K562 (cell line): ENCODE results near the gene GSK3B. TPM values are rescaled to one million over a fixed set of nuclear protein-coding genes. Genes with fewer than 3 reads are reported as not detected.

Source experiments
- ARHGAP35 ChIP-seq: fragments of 450-650 bp; IDR thresholded peaks from 2 replicates; pipeline ENCODE4 v1.6.1; 2018; ENCODE audit not compliant: partially characterized antibody
- BRD9 ChIP-seq: fragments of 450-650 bp; IDR thresholded peaks from 2 replicates; pipeline ENCODE4 v1.6.1; 2018; ENCODE audit warnings: low read depth; ENCODE audit not compliant: partially characterized antibody
- C11orf30 ChIP-seq: fragments of 450-650 bp; IDR thresholded peaks from 2 replicates; pipeline ENCODE4 v1.6.1; 2016; ENCODE audit warnings: low read depth, mild to moderate bottlenecking
- COPS2 ChIP-seq: fragments of 450-650 bp; conservative IDR thresholded peaks from 2 replicates; pipeline ENCODE4 v1.6.1; 2016; ENCODE audit warnings: mild to moderate bottlenecking, moderate library complexity
- E4F1 ChIP-seq: fragments of 250-450 bp; sonication (Bioruptor Pico); IDR thresholded peaks from 2 replicates; pipeline ENCODE4 v1.5.0; 2021; ENCODE audit warnings: mild to moderate bottlenecking, borderline replicate concordance
- FOXK1 ChIP-seq: sonication (generic); formaldehyde crosslinking; IDR thresholded peaks from 2 replicates; pipeline ENCODE4 v1.8.0; 2022; ENCODE audit warnings: missing genetic modification reagents, mild to moderate bottlenecking, borderline replicate concordance
- FOXP1 ChIP-seq: sonication (generic); formaldehyde crosslinking; IDR thresholded peaks from 2 replicates; pipeline ENCODE4 v1.8.0; 2022; ENCODE audit warnings: mild to moderate bottlenecking, missing genetic modification reagents
- GATAD2A ChIP-seq: fragments of 450-650 bp; IDR thresholded peaks from 2 replicates; pipeline ENCODE4 v1.6.1; 2017
- LARP7 ChIP-seq: fragments of 450-650 bp; IDR thresholded peaks from 2 replicates; pipeline ENCODE4 v1.6.1; 2016
- MAZ ChIP-seq, 2 experiments: fragments of 450-650 bp in 1 of 2; sonication (generic) in 1 of 2; formaldehyde crosslinking; IDR thresholded peaks in 1 of 2; conservative IDR thresholded peaks in 1 of 2; 2 replicates each; pipeline versions ENCODE4 v1.4.0 to v1.5.0; 2020; ENCODE audit warnings: mild to moderate bottlenecking in 1 of 2, missing genetic modification reagents in 1 of 2
- MBD2 ChIP-seq: sonication (generic); IDR thresholded peaks from 2 replicates; pipeline ENCODE4 v1.6.1; 2016; ENCODE audit warnings: low read depth, borderline replicate concordance
- NR2C1 ChIP-seq, 2 experiments: fragments of 450-650 bp; IDR thresholded peaks; 2 replicates each; pipeline ENCODE4 v1.6.1; 2017; ENCODE audit warnings: mild to moderate bottlenecking in 2 of 2, antibody characterized with exemption in 1 of 2, inconsistent platforms in 1 of 2, missing compliant biosample characterization in 1 of 2, missing genetic modification characterization in 1 of 2
- PHTF2 ChIP-seq: fragments of 250-450 bp; sonication (Bioruptor Pico); IDR thresholded peaks from 2 replicates; pipeline ENCODE4 v1.5.0; 2021; ENCODE audit warnings: mild to moderate bottlenecking
- POLR2AphosphoS2 ChIP-seq: IDR thresholded peaks from 2 replicates; pipeline ENCODE4 v1.6.1; 2012; ENCODE audit warnings: low read length, improper control_type of control experiment
- TAF9B ChIP-seq: fragments of 450-650 bp; IDR thresholded peaks from 2 replicates; pipeline ENCODE4 v1.6.1; 2018; ENCODE audit warnings: mild to moderate bottlenecking; ENCODE audit not compliant: partially characterized antibody
- TBP ChIP-seq: optimal IDR thresholded peaks from 2 replicates; pipeline ENCODE3; 2011; ENCODE audit warnings: low read depth, low read length, improper control_type of control experiment
- ZBTB49 ChIP-seq: sonication (generic); formaldehyde crosslinking; IDR thresholded peaks from 2 replicates; pipeline ENCODE4 v1.8.0; 2022; ENCODE audit warnings: missing genetic modification reagents, mild to moderate bottlenecking, borderline replicate concordance
- ZKSCAN1 ChIP-seq: fragments of 150-350 bp; IDR thresholded peaks from 2 replicates; pipeline ENCODE4 v1.6.1; 2016; ENCODE audit warnings: low read depth, low read length
- ZNF24 ChIP-seq: fragments of 450-650 bp; IDR thresholded peaks from 2 replicates; pipeline ENCODE4 v1.6.1; 2016
- ZNF277 ChIP-seq: fragments of 250-450 bp; sonication (Bioruptor Pico); IDR thresholded peaks from 2 replicates; pipeline ENCODE4 v1.8.0; 2022; ENCODE audit warnings: inconsistent platforms, mild to moderate bottlenecking, moderate library complexity, borderline replicate concordance
- ZNF444 ChIP-seq: fragments of 250-450 bp; sonication (Bioruptor Pico); IDR thresholded peaks from 2 replicates; pipeline ENCODE4 v1.4.0; 2020; ENCODE audit warnings: mild to moderate bottlenecking, moderate library complexity
- ZNF445 ChIP-seq: fragments of 250-450 bp; sonication (Bioruptor Pico); IDR thresholded peaks from 2 replicates; pipeline ENCODE4 v1.4.0; 2020; ENCODE audit warnings: low read depth, mild to moderate bottlenecking, moderate library complexity
- ZNF696 ChIP-seq: fragments of 250-450 bp; sonication (Bioruptor Pico); conservative IDR thresholded peaks from 2 replicates; pipeline ENCODE4 v1.4.0; 2020; ENCODE audit warnings: mild to moderate bottlenecking, moderate library complexity
- ZSCAN32 ChIP-seq: fragments of 450-650 bp; formaldehyde crosslinking; IDR thresholded peaks from 2 replicates; pipeline ENCODE4 v1.4.0; 2020; ENCODE audit warnings: mild to moderate bottlenecking, moderate library complexity
- polyA plus RNA-seq, 8 experiments: library from polyadenylated mRNA; depleted of rRNA in 4 of 8; stranded (reverse) in 5 of 8; unstranded in 3 of 8; fragments of >200 nt; fragmentation: Nextera tagmentation in 2 of 8; fragmentation: Illumina TruSeq in 1 of 8; extraction: Ambion mirVana in 2 of 8; extraction: Trizol in 1 of 8; gene quantifications; 2 replicates each; pipeline versions ENCODE4 v1.2.1 to v1.2.3, GENCODE V29; 2011 to 2014; ENCODE audit warnings: inconsistent platforms in 1 of 8, missing spikeins in 1 of 8
- total RNA-seq, 7 experiments: library from RNA; depleted of rRNA in 6 of 7; stranded (reverse); fragments of >200 nt in 6 of 7; fragmentation: Illumina TruSeq in 2 of 7; extraction: Trizol in 2 of 7; gene quantifications; 2 replicates each; pipeline versions ENCODE4 v1.2.1 to v1.2.3, GENCODE V29; 2011 to 2021; ENCODE audit warnings: low replicate concordance in 1 of 7

GSK3B gene
- total and polyA plus RNA-seq, 9 of the 15 experiments (the other 6 are each of a cell fraction or from before 2014, with no cell fraction given) = 4.7 to 25.0 (median 18.7) TPM

- TF ChIP-seq ZKSCAN1 = no peak
- TF ChIP-seq MAZ (CRISPR knock-in tag; conservative IDR thresholded peaks at IDR 0.05 in 1 of 2, IDR thresholded peaks at IDR 0.05 in 1 of 2) = peak; percentile 72 to 80; a peak in 3 of 4 replicates
- TF ChIP-seq ZSCAN32 (CRISPR knock-in tag) = no peak
- TF ChIP-seq FOXK1 (CRISPR knock-in tag) = no peak
- 0 out of 2 replicates have a peak, but pooled peaks have one; percentile 20 for TF ChIP-seq LARP7
- no peak for TF ChIP-seq ZNF24
- peak; percentile 32 for TF ChIP-seq BRD9
- no peak for TF ChIP-seq PHTF2
- TF ChIP-seq TAF9B = peak; percentile 72
- TF ChIP-seq COPS2 = no peak
- no peak for TF ChIP-seq ZNF445
- TF ChIP-seq ZBTB49 (CRISPR knock-in tag) = no peak
- no peak for TF ChIP-seq C11orf30
- TF ChIP-seq FOXP1 (CRISPR knock-in tag) = peak; percentile 83
- no peak for TF ChIP-seq ARHGAP35
- no peak for TF ChIP-seq NR2C1 (IDR thresholded peaks at IDR 0.05)
- no peak for TF ChIP-seq NR2C1 (tag; IDR thresholded peaks at IDR 0.05)
- no peak for TF ChIP-seq ZNF696 (CRISPR knock-in tag)
- no peak for TF ChIP-seq ZNF444 (CRISPR knock-in tag)
- no peak for TF ChIP-seq ZNF277 (CRISPR knock-in tag)
- no peak for TF ChIP-seq E4F1 (CRISPR knock-in tag)
- TF ChIP-seq MBD2 = peak; percentile 25; the same call in 1 of the 2 replicates
- no peak for TF ChIP-seq POLR2AphosphoS2
- TF ChIP-seq GATAD2A = no peak
- peak; percentile 61 for TF ChIP-seq TBP
Measured at GRCh38 chr3:120095226-120095978, 1.2 kb upstream of the GSK3B start (continued).
